ENCODE results near the gene PSMA8.
"Not testable (repeated sequence)": the region's sequence is repeated elsewhere in the genome, so short reads cannot be mapped to it uniquely, and the experiment has no call there.

The PSMA8 gene

DNA sequence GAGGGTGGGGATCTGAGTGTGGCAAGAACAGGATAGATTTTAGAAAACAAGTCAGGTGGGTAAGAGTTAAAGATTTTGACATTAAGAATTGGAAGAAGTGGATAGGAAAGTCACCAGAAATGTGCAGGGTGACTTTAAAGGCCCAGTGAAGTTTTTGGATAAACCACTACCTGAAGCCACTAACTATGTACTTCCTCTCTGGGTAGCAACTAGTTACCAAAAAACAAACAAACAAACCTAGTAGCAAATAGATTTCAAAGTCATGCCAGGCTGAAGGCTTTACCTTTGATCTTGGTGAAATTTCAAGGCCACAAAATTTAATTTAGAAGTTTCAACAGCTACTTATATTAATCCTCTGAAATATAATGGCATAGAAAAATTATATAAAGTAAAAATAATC lies 42.5 kb downstream of the PSMA8 start:
- no peak for DNase-seq

DNA sequence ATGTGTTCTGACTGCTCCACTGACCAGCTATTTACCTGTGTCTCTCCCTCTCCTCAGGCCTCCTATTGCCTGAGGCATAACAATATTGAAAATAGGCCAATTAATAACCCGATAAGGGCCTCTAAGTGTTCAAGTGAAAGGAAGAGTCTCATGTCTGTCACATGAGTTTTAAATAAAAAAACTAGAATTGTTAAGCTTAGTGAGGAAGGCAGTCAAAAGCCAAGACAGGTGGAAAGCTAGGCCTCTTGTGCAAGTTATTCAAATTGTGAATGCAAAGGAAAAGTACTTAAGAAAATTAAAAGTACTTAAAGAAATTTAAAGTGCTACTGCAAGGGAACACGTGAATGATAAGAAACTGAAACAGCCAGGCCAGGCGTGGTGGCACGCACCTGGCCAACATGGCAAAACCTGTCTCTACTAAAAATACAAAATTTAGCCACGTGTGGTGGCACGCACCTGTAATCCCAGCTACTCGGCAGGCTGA lies 47.7 kb downstream of the PSMA8 start:
- no peak for DNase-seq

DNA sequence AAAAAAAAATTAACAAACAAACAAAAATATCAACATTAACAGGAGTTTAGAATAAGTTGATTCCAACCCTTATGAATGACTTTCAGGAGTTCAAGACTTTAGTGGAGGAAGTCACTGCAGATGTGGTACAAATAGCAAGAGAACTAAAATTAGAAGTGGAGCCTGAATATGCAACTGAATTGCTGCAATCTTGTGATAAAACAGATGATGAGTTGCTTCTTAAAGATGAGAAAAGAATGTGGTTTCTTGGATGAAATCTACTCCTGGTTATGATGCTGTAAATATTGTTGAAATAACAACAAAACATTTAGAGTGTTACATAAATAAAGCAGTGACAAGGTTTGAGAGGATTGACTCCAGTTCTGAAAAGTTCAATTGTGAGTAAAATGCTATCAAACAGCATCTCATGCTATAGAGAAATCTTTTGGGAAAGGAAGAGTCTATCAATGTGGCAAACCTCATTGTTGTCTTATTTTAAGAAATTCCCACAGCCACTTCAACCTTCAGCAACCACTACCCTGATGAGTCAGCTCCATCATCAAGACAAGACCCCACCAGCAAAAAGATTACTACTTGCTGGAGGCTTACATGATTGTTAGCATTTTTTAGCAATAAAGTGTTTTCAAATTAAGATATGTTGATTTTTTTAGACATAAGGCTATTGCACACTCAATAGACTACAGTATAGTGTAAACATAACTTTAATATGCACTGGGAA lies 49.9 kb downstream of the PSMA8 start:
- DNase-seq, result no peak

DNA sequence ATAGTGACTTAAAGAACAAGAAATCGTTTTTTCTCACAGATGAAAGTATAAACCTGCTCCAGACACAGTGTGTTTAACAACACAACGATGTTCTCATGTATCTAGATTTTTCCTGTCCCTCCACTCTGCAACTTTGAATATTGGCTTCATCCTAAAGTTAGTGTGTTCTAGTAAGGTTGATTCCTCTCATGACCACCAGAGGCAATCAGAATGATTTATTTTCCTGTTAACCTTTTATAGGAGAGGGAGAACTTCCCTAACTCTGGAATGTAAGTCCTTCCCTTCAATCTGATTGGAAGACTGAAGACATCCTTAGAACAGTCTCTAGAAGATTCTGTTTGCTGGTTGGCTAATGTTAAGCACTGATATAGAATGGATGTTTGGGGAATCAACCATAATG lies 51.6 kb downstream of the PSMA8 start:
- no peak for DNase-seq

DNA sequence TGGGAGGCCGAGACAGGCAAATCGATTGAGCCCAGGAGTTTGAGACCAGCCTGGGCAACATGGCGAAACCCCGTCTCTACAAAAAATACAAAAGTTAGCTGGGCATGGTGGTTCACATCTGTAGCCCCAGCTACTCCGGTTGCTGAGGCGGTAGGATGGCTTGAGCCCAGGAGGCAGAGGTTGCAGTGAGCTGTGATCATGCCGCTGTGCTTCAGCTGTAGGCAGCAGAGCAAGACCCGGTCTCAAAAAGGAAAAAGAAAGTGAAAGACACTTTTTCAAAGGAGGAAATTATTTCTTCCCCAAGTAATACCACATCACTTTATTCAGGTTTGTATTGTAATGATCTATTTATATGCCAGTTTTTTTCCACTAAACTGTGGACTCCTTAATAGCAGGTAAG lies 56.8 kb downstream of the PSMA8 start:
- DNase-seq, result no peak

DNA sequence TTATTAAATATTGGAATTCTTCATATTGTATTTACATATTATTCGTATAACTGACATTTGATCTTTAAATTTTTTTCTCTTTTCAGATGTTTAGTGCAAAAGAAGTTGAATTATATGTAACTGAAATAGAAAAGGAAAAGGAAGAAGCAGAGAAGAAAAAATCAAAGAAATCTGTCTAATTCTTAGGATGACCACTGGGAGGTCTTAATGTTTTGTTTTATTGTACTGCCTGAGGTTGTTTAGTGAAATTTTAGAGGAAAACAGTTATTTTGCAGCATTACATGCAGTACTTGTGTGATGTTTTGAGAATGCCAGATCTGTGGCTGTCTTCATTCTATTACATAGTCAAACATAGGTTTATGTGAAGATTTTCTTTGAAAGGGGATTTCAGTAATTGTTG lies 58.6 kb downstream of the PSMA8 start:
- no peak for DNase-seq

DNA sequence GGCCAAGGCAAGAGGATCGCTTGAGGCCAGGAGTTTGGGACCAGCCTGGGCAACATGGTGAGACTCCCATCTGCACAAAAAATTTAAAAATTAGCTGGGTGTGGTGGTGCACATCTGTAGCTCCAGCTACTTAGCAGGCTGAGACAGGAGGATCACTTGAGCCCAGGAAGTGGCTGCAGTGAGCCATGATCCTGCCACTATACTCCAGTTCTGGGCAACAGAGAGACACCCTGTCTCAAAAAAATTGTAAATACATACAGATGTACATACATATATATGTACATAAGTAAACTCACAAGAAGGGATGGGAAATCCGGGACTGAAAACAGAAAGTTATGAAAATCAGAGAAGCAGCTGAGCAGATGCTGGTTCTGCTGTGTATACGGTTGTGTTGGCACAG lies 62.9 kb downstream of the PSMA8 start:
- no peak for DNase-seq

DNA sequence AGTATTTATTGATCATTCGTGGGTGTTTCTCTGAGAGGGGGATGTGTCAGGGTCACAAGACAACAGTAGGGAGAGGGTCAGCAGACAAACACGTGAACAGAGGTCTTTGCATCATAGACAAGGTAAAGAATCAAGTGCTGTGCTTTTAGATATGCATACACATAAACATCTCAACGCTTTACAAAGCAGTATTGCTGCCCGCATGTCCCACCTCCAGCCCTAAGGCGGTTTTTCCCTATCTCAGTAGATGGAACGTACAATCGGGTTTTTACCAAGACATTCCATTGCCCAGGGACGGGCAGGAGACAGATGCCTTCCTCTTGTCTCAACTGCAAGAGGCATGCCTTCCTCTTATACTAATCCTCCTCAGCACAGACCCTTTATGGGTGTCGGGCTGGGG lies 68.3 kb downstream of the PSMA8 start:
- DNase-seq, result not testable (repeated sequence)

DNA sequence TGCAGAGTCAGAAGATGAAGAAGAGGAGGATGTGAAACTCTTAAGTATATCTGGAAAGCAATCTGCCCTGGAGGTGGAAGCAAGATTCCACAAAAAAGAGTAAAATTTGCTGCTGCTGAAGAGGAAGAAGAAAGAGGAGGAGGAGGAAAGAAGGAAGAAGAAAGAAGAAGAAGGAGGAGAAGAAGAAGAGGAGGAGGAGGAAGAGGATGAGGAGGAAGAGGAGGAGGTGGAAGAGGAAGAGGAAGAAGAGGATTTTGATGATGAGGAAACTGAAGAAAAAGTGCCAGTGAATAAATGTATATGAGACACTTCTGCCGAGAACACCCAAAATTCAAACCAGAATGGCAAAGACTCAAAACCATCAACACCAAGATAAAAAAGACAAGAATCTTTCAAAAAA lies 71.6 kb downstream of the PSMA8 start:
- DNase-seq, result no peak

DNA sequence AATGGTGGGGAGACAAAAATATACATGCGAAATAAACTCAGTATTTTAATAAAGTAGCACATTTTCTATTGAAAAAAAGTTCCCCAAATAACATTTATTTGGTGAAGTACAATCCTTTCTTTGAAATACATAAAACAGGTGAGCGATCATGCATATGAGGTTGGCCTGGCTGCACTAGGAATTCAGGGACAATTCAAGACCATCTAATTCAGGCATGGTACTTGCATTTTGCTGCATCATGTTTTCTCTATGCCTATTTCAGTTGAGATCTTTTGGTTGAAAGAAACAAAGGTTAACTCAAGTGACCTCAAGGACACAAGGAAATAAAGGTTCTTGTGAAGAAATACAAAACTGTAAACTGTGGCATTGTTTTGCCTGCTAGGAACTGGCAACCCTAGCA lies 72.8 kb downstream of the PSMA8 start:
- DNase-seq, result no peak

DNA sequence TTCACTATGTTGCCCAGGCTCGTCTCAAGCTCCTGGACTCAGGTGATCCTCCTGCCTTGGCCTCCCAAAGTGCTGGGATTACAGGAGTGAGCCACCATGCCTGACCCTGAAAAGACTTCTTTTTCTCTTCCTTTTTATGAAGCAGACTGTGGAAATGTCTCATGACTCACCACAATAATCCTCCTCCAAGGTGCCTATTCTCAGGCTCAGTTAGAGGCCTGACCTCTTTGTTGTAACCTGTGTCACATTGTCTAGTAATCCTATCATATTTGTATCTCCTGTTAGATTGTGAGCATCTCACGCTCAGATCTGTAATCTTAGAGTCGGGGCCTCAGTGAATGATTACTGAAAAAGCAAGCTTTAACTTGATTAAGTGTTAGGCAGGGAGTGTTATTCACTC lies 74.3 kb downstream of the PSMA8 start:
- DNase-seq, result no peak

DNA sequence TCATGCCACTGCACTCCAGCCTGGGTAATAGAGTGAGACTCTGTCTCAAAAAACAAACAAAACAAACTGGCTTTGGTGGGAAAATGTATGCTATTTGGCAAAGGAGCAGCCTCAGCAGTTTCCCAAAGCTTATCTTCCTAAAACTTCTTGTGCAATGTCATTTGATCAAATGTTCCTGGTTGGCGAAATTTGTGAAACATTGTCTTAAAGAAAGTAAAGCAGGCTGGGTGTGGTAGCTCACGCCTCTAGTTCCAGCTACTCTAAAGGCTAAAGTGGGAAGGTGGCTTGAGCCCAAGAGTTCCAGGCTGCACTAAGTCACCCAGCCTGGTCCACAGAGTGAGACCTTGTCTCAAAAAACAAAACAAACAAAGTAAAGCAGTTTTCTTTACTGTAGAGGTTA lies 75.3 kb downstream of the PSMA8 start:
- DNase-seq, result no peak

DNA sequence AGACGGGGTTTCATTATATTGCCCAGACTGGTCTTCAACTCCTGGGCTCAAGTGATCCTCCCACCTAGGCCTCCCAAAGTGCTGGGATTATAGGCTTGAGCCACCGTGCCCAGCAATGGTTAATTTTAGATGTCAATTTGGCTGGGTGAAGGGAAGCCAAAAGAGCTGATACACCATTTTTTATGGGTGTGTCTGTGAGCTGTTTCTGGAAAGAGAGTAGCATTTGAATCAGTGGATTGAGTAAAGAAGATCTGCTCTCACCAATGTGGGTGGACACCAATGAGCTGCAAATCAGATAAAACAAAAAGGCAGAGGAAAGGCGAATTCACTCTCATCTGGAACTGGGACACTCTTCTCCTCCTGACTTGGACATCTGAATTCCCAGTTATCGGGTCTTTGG lies 76.5 kb downstream of the PSMA8 start:
- DNase-seq, result no peak

DNA sequence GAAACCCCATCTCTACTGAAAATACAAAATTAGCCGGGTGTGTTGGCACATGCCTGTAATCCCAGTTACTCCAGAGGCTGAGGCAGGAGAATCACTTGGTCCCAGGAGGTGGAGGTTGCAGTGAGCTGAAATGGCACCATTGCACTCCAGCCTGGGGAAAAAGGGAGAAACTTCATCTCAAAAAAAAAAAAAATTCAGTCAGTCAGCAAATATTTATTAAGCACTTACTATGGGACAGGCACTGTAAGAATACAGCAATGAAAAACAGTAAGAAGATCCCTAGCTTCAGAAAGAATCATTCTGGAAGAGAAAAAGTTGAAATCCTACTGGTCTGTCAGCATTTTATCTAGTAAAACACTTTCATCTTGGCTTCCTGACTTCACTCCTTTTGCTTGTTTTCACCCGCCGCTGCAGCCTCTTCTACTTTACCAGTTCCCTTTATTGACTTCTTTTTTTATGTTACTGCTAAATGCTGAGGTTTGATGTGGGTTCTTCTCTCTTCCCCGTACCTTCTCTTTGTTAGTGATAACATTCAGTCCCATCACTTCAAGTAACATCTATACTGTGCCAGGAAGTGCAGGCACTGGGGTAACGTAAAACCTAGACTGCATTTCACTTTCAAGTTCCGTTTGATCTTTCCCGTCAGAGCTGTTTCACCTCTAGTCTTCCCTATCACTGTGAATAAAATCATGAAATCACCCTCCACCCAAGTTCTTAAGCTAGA lies 81.7 kb downstream of the PSMA8 start:
- DNase-seq, result no peak

DNA sequence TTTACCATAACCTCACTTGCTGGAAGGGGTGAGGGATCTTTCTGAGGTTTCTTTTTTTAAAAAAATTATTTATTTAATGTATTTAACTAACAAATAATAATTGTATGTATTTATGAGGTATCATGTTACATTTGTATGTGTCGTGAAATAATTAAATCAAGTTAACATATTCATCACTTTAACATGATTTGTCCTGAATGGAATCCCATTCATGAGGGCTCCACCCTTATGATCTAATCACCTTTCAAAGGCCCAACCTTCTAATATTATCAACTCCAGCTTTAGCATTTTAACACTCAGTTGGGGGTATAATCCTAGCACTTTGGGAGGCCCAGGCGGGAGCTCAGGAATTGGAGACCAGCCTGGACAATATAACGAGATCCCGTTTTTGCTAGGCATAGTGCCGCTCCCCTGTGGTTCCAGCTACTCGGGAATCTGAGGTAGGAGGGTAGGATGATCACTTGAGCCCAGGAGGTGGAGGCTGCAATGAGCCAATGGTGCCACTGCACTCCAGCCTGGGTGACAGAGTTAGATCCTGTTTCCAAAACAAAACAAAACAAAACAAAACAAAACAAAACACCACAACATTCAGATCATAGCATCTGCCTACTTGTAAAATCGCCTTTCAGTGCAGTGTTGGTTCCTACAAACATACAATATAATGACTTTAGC lies 91.5 kb downstream of the PSMA8 start:
- DNase-seq, result no peak

DNA sequence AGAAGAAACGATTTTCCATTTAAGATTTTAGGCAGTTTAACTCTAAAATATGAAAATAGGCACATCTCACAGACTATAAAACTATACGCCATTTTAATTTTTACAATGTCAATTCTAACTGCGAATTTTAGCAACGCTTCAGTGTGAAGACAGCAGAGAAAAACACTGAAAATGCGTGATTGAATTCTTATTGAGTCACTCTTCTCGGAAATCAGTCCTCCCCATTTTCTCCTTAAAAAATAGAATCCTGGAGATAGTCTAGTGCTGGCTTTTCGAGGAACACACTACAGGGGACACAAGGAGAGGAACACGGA lies 92.2 kb downstream of the PSMA8 start:
- no peak for DNase-seq

DNA sequence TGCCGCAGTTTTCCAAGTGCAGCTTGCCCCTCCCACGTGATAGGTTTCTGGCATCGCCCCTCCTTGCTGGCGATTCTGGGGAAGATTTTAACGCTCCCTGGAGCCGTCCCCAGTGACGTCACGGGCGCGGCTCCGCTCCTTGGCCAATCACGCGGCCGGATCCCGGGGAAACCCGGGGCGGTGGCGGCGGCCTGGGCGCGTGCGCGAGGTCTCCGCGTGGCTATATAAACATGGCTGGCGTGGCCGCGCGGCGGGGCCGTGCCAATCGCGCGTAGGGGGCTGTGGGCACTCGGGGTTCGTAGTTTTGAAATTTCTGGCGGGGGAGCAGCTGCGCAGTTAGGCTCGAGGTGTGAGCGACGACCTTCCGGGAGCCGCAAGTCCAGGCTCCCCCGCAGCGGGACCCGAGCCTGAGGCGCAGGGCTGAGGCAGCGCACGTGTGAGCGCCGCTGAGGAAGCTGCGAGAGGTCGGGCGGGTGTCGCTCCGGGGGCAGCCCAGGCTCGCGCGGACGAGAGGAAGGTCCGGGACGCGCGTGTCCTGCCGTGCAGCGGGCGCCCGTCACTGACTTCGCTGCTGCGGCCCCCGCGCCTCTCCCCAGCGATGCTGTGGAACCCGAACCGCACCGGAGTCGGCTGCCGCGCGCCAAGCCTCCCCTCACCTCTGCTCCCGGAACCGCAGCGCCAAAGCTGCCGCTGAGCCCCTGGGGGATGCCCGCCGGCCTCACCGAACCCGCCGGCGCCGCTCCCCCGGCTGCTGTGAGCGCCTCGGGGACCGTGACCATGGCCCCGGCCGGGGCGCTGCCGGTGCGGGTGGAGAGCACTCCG lies 92.8 kb downstream of the PSMA8 start, which contains the start of gene TAF4B:
TAF4B (plus strand) TSS at position 217 of the 822 bp plus-strand sequence; CDS start at position 706, 489 bp downstream.
- peak; percentile 80 for DNase-seq

DNA sequence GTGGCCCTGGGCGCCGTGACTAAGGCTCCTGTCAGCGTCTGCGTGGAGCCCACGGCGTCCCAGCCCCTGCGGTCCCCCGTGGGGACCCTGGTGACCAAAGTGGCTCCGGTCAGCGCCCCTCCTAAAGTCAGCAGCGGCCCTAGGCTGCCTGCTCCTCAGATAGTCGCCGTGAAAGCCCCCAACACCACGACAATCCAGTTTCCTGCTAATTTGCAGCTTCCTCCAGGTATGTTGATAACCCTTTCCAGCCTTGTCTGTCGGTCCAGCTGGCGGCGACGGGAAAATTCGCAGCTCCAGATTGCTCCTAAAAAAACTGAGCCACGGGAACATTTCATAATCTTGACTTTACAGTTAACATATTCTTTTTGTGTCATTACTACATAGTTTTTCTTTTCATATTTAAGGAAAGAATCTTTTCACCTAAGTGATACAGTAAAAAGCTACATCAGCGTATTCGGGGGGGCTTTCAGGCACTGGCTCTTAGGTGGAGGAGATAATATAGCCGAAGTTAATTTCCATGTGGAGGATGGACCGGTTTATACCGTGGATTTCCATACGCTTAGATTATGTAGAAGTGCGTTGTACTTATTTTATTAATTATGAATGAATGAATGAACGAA lies 93.5 kb downstream of the PSMA8 start:
- no peak for DNase-seq

DNA sequence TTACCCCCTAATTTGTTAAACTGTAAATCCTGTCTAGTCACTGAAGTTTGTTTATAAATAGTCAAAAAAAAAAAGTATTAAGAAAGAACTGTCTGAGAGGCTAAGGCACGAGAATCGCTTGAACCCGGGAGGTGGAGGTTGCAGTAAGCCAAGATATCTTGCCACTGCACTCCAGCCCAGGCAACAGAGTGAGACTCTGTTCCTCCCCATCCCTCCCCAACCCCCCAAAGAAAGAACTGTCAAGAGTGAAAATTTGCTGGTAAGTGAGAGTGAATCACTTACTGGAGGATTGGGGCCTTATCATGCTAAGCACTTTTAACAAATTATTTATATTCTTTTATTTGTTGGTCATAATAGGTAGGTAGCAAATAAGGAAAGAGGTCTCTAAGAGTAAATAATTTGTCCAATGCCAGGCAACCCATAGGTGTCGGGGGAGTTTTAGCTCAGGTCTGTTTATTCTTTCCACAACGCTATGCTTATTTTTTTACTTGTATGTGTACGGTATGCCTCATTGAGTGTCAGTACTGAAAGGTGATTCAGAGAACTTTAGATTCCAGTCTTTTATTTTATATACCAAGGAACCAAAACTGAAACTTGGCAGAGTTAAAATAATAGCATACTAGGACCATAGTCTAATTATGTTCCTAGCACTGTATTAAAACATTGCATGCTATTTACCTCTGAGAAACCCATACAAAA lies 95.0 kb downstream of the PSMA8 start:
- no peak for DNase-seq

DNA sequence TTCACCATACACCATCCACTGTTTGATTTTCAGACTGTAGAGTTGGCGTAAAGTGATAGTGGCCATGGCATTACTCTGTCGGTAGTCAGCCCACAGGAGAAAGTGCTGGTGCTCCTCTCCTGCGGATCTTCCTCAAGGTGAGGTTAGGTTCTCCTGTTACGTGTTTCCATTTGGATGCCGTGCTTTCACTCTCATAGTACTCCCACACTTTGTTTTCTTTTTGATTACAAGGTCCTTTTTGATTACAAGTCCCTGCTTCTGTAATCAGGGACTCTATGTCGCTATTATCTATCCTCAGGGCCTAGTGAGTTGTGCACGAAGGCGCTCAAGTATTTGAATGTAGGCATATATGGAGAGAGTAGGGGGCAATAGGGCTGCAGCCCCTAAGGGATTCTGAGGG lies 96.8 kb downstream of the PSMA8 start:
- no peak for DNase-seq

DNA sequence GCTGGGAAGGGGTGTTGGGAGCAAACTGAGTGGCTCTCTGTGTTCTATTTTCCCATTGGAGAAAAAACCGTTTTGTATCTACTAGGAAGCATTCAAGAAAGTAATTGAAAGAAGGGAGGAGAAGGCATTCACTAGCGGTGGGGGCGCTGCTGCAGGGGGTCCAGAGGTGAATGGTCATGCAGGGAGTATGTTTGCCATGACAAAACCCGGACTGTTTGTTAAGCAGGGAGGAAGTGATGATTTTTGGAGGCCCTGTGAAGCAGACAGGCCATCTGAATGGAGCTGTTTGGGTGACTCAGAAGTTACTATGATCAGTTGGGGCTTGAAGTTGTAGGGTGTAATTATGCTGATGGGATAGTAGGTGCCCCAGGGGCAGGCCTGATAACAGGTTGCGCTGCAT lies 99.5 kb downstream of the PSMA8 start:
- DNase-seq, result no peak

DNA sequence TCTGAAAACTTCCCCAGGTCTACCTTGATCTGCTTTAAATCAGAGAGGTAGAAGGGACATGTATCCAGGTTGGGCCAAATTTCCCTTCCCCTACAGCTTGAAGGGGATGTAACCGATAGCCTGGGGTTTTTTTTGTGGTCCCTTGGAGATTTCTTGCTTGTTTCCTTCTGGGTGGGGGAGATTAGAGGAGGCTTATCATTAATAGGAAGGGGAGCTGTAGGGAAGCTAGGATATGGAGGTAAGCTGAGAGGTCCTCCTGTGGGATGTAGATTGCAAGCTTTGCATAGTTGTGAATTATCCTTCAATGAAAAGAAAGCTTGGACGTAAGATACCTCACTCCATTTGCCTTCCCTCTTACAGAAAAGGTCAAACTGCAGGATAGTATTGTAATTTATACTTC lies 103.7 kb downstream of the PSMA8 start:
- DNase-seq, result not testable (repeated sequence)
